IPS-NIHi7 (cell line): Measurements from ENCODE around the gene MPST.

ENCODE experiments used
- DNase-seq: peaks from one replicate; pipeline ENCODE4 v3.0.0; 2012; ENCODE audit warnings: mixed read lengths; ENCODE audit errors: extremely low spot score

The MPST gene

DNA sequence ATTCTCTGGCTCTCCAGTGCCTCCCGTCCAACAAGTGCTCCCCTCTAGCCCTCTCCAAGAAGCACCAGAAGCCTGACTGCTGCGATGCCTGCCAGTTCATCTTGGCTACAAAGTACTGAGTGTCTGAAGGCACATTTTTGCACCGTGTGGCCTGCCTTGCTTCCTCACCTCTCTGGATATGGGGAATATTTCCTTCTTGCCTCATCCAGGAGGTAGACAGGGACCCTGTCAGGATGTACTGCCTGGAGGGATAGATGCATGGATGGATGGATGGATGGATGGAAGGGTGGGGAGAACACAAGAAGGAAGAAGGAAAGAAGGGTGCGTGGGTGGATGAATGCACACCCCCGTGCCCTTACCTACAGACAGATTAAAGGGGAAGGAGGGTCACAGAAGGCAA is 59.6 kb downstream of the MPST start:
- DNase-seq, result no peak
